Colon (tissue), 2 donors: ENCODE data around the gene ACYP1.
"Not testable (repeated sequence)": the region's sequence is repeated elsewhere in the genome, so short reads cannot be mapped to it uniquely, and the experiment has no call there.

ENCODE experiments used
- FAIRE-seq: peaks from 2 replicates; lab custom pipeline; 2012; peaks lifted over from hg19 to GRCh38; lab: Jason Lieb, UNC
- donor health status: control.
- donor health status: control.

Gene ACYP1

DNA sequence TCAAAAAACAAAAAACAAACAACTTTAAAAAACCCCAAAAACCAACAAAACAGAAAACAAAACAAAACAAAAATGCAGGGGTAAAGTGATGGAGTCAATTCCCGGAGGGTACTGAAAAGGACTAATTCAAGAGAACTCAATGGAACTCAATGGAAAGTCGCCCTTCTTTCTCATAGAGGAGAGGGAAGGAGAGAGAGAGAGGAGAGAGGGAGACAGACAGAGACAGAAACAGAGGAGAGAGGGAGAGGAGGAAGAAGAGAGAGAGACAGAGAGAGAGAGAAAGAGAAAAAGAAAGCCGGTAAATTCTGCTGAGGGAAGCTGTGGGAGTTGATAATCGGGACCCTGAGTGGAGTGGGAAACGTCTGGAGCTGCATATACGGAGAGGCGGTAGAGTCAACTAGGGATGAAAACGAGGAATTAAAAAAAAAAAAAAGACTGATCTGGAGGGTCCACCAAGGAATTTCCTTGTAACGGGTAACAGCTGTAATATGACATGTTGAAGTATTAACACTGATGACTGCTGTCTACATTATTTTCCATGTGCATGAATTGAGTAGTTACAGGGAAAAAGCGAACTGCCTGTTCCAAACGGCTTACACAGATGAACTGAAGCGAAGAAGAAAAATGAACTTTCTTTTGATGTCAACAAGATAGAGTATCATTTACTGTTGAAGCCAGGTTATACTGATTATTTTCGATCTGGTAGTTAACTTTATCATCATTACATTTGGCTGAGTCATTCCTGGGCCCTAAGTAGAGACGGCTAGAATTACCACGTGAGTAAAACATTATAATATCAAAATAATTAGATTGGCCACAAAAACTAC lies 4.7 kb upstream of the ACYP1 start:
- FAIRE-seq = no peak

DNA sequence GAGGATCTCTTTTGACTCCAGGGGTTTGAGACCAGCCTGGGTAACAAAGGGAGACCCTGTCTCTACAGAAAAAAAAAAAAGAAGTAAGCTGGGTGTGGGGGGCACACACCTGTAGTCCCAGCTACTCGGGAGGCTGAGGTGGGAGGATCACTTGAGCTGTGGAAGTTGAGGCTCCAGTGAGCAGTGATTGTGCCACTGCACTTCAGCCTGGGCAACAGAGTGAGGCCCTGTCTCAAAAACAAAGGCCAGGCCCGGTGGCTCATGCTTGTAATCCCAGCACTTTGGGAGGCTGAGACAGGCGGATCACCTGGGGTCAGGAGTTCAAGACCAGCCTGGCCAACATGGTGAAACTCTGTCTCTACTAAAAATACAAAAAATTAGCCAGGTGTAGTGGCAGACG lies 3.9 kb upstream of the ACYP1 start:
- FAIRE-seq = not testable (repeated sequence)

DNA sequence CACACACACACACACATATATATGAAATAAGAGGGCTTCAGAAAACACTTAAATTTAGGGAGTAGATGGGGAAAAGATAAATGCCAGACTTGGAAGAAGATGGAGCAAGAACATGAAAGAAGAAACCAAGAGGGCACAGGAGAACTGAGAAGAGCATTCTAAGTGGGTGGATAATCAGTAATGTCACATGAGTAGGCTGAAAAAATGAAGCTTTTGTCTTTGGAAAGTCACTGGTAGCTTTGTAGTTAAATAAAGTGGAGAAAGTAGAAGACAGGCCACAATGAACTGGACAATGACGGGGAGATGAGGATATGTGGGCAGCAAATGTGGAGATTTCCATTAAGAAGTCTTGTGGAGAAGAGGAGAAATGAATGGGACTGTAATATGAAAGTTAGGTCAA lies 3.4 kb upstream of the ACYP1 start:
- no peak for FAIRE-seq

DNA sequence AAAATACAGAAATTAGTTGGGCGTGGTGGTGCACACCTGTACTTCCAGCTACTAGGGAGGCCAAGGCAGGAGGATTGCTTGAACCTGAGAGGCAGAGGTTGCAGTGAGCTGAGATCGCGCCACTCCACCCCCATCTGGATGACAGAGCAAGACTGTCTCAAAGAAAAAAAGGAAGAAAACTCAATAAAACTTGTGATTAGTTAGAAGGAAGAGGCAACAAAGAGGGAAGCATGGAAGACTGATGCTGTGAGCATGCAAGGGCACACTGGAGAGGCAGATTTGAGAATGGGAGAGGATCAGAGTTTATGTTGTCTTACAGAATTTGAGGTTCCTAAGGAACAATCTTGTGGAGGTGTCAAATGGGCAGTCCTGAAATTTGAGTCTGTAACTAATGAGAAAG lies 2.9 kb upstream of the ACYP1 start:
- no peak for FAIRE-seq

DNA sequence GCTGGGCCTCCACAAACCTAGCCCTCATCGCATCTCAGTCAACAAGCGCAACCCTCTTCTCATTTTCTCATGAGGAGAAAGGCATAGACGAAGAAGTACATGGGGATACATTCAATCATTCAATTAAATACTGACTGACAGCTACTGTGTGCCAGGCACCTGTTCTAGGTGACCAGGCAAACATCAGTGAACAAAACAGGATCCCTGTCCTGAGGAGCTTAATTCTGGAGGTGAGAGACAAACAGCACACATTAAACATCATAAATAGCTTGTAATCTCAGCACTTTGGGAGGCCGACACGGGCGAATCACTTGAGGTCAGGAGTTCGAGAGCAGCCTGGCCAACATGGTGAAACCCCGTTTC lies 362 bp upstream of the ACYP1 start:
- no peak for FAIRE-seq

DNA sequence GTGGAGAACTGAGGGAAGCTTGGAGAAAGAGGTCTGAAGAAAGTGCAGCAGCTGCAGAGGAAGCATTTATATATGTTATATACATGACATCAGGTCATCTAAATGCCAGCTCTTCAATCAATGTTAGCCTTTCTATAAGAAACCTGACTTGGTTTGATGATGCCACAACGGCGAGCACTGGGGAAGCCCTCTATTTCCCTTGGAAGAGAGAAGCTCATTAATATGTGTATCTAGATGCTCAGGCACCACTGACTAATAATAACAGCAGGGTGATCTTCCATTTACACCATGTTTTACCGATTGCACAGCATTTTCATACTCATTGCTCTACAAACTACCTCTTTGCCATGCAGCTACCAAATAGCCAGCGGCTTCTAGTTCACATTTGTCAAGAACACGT lies 811 bp downstream of the ACYP1 start:
- FAIRE-seq = no peak

DNA sequence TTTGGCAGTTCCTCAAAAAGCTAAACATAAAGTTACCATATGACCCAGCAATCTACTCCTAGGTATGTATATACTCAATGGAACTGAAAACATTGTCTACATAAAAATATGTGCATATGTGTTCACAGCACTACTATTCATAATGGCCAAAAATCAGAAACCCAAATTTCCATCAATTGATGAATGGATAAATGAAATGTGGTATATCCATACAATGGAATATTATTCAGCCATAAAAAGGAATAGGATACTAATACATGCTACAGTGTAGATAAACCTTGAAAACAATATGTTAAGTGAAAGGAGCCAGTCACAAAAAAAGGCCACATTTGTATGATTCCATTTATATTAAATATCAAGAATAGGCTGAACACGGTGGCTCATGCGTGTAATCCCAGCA lies 3.4 kb downstream of the ACYP1 start:
- FAIRE-seq = no peak

DNA sequence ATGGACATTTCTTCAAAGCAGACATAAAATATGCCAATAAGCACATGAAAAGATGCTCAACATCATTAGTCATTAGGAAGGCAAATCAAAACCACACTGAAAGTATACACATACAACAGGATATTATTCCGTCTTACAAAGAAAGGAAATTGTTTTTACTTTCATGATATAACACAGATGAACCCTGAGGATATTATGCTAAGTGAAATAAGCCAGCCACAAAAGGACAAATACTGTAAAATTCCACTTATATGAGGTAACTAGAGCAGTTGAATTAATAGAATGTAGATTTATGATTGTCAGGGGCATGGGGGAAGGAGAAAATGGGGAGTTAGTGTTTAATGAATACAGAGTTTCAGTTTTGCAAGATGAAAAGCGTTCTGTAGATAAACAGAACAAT lies 4.2 kb downstream of the ACYP1 start:
- FAIRE-seq = no peak

DNA sequence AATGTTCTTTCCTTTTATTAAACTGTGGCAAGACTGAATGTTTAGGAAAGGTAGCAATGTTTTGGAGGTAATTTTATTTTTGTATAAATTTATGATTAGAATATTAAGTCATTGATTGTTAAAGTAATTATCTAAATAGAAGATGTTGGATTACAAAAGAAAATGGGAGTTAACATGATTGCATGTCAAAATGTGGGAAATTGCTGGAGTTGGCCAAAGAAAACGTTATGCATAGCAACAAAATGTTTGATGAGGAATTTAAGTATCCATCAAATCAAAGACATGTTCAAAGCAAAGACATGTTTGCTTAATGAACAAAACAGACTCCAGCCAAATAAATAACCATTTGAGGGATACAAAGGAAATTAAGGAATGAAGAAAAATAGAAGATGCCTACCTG lies 9.4 kb downstream of the ACYP1 start:
- no peak for FAIRE-seq

DNA sequence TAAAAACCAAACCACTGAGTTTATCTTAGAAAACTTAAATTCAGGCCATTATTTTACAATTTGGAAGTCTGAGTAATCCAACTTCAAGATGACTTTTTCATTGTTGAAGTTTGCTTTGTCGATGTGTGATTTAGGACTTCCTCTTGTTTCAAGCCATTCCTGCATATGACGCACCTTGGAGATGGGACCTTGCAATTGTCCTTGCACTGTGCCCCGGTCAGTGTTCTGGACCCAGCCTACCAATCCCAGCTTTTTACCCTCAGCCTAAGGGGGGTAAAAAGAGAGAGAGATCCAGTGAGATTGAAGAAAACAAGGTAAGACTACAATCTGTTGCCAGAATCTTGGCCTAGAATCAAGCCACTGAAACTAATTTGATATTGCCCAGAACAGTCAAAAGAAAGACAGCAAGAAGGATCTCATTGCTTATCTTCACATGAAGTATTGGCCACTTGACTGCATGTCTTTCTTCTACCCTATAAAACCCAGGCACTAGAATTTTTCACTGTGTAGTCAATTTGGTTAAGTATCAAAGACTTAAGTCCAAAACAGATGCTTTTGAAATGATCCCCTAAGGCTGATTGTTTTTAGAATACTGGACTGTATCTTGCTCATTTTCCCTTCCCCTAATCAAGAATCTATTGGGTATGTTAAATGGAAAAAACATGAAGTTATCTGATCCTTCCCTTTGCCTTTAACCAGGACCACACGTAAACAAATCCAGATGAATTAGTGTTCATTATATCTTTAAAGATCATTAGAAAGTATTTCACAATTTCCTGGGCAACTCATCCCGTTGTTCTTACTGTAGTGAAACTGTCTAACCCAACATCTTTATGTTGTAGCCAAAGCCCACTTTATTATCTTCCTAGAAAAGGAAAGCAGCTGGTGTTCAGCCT lies 10.2 kb downstream of the ACYP1 start:
- no peak for FAIRE-seq

DNA sequence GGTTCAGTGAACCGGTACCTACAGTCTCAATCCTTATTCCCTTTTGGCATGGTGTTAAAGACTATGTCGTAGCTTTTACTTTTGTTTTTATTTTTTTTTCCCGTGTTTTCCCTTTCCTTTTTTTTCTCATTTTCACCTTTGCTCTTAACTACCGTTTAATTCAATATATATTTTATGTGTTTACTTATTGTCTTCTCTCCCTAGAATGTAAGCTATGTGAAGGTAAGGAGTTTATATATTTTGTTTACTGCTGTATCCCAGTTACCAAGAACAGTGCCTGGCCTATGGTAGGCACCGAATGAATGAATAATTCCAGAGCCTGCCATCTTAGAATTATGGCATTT lies 12.3 kb downstream of the ACYP1 start:
- FAIRE-seq = no peak

DNA sequence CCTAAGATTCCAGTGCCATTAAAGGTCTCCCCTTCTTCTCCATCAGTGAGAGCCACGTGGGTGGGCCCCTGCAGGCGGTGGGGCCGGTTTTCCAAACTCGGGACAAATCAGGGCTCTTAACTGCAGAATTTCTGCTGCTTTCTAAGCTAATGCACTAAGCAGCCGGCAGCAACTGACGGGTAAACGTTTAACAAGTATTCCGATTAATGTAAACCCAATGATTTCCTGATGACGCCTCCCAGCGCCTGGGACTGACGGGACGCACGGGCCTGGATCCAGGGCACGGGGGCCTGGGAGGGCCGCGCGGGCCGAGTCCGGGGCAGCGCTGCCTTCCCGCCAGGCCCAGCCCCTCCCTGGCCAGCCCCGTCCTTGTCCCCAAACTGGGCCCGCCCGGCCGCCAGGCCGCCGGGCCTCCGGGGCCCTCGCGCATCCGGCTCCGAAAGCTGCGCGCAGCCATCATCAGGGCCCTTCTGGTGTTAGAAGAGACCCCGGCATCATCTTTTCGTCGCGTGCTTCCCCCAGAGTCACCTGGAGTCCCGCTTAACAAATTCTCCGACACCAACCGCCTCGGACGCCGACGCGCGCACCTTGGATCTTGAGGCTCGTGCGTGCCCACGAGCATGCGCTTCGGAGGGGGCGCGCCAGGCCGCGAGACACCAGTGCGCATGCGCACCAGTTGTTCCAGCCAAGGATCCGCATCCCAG lies 12.8 kb downstream of the ACYP1 start, which contains the start of gene MLH3:
Gene MLH3 (minus strand): TSS at position 616 of the 704 bp plus-strand sequence. CDS start 1,812 bp downstream, outside the sequence.
- FAIRE-seq = no peak

DNA sequence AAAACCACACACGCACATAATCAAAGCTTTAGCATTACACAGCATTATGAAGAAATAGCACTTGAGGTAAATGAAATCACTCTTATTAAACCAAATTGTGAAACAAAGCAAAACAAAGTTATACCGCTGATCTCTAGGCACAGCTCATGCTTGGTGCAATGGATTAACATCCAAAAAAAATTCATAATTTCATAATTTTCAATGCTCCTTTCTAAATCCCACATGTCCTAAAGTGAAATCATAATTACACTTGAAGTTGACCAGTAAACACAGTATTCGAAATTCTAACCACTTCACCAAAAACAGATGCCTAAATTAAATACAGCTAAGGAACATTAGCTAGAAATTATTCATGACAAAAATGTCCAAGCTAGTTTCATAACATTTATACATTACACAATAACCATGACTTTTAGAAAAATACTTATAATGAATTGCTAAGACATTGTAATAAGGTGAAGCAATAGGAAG lies 14.1 kb downstream of the ACYP1 start:
- no peak for FAIRE-seq

DNA sequence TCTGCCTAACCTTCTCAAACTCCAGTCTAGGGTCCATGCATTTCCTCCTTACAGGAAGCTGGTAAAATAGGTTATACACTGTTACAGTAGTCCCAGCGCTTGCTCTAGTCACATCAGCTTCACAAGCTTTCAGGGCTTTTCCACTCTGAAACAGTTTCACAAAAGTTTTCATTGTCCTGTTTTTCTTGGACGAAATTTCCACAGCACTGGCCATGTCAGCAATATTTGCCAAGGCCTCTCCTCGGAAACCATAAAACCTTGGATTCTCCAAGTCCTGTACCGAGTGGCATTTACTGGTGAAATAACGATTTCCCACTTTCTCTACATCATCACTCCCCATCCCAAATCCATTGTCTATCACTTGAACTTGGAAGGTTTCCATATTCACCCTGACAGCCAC lies 14.7 kb downstream of the ACYP1 start:
- FAIRE-seq = no peak

DNA sequence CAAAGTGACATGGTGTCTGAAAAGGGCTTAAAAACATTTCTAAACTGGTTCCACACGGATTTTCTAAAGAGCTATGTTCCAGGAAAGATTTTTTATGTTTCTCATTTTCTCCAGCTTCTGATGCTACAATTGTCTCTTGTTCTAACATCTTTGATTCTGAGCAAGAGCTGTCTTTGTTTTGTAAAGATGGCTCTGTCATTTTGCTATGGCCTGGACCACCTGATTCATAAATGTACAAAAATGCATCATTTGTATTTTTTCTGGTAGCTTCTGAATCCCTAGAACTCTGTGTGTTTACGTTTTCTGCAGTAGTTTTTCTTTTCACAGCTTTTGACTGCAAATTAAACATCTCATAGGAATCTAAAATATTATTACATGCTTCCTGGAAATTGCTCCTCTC lies 15.7 kb downstream of the ACYP1 start:
- FAIRE-seq = no peak

DNA sequence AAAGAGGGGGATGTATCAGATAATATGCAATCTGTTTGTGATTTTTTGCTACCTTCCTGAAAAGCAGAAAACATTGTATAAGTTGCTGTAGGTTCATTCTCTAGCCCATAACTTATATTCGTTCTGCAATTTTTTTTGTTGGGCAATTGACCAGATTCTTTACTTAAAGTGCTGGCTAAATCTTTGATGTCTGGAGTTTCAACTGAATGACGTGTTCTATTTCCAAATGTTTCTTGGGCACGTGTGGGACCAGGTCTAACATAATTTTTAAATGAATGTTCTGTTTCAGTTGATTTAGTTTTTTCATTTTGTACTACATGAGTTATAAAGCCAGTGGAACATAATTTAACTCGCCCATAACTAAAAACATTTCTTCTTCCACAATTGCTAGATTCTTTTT lies 16.3 kb downstream of the ACYP1 start:
- no peak for FAIRE-seq

DNA sequence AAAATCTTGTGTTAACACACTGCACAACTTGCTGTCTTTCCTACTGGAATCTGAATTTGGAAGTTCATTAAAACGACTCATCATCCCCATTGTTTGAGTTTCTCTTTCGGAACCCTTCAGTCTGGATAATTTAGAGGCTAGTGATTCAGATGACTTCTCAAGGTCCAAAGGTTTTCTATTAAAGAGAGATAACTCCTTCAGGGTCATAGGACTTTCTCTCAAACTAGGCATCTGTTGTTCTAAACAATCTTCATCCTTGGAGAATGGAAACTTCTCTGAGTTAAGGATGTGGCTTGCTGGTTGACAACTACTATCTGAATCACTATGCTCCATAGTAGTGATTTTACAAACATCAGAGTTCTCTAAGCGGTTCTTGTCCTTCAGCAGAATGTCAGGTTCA lies 16.9 kb downstream of the ACYP1 start:
- FAIRE-seq = no peak

DNA sequence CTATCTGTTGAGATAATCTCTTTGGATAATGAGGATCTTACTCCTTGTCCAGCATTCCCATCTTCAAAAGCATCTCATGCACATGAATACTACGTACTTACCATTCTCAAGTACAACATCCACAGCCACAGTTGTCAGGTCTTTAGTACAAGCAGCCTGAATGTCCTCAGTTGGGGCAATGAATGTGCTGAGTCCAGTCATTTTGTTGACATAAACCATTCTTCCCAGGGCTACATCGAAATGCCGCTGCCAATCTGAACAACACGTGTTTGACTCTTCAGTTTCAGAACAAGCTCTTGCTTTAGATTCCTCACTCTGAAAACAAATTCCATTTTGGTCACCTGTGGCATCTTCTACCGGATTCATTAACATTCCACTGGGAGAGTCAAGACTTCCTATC lies 17.5 kb downstream of the ACYP1 start:
- FAIRE-seq = no peak

DNA sequence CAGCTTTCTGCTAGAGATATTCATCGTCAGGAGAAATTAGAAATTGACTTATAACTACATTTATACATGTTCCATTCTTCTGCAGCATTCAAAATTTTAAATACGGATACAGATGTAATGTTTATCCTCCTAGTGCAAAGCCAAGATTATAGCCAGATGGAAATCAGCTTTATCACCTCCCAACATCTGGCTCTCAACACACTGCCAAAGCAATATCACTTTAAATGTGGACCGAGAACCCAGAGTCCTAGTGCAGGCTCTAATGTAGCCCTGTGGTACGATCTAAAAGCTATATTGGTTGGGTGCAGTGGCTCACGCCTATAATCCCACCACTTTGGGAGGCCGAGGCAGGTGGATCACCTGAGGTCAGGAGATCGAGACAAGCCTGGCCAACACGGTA lies 19.1 kb downstream of the ACYP1 start:
- FAIRE-seq = no peak

DNA sequence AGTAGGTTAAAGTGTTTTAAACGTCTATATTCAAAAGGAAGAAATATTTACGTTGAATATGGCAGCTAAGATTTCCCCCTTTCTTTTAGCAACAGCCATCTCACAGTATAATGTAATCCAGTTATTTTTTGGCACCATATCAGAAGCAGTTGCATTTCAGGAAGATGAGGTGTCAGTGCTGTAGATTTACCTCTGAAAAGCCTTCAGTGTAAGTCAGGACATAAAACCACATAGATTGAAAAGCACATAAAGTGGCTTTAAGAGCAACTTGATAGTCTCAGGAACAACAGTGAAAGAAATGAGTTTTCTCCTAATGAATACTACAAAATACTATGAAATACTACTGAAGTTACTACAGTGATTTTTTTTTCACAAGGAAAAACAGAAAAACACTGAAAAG lies 19.5 kb downstream of the ACYP1 start:
- no peak for FAIRE-seq

DNA sequence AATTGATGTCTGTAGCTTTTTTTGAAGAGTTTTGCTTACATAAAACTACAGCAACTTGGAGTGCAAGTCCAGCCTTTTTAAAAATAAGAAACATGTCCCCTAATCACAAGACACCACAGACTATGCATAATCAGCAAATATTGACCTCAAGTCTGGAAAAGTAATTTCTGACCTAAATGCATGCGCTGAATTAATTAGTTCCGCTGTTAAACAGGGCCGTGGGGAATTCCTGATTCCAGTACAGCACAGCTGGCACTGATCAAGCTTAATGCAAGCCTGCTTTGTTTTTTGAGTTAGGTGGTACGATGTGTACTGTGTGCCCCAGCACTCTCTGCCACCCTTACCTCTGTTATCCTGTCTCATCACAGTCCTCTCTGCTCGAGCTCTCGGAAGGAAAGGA lies 21.8 kb downstream of the ACYP1 start:
- no peak for FAIRE-seq

DNA sequence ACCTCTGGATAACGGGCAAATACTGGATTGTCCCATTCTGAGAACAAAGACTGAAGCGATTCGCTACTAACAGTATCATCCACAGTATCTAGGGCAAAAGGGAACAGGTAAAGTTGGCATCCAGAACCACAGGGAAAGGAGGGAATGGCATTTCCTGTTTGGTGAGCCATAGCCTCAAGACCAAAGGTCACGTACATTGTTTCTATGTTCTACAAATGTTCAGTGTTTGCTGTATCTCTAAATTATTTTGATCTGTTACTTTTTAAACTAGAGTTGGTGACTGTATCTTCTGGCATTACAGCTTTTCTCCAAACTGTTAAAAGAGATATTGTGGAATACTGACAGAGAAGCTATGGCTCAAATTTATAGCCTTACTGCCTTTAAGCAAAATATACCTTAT lies 22.2 kb downstream of the ACYP1 start:
- no peak for FAIRE-seq

DNA sequence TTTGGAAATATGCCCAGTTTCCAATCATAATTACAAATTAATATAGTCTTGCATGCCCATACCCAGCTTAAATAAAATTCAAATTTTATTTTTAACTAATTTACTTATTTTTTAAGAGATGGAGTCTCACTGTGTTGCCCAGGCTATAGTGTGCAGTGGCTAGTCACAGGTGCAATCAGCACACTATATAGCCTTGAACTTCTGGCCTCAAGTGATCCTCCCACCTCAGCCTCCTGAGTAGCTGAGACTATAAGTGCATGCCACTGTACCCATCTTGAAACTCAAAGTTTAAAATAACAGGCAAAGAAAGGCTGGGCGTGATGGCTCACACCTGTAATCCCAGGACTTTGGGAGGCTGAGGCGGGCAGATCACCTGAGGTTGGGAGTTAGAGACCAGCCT lies 22.9 kb downstream of the ACYP1 start:
- no peak for FAIRE-seq
